ENCODE results near the gene INSR. TPM values are rescaled to one million over a fixed set of nuclear protein-coding genes. Genes with fewer than 3 reads are reported as not detected.

INSR gene
- total RNA-seq, 1 donor = 44.2 TPM

DNA sequence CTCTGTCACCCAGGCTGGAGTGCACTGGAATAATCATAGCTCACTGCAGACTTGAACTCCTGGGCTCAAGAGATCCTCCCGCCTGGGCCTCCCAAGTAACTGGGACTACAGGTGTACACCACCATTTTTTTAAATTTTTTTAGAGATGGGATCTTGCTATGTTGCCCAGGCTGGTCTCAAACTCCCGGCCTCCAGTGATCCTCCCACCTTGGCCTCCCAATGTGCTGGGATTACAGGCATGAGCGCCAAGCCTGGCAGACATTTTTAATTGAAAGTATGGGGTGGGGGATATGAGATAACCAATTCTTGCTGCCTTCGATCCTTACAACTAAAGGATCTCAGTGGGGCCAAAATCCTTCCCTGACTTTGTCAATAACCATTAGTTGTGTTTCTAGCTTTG is 132.9 kb downstream of the INSR start:
- Histone ChIP-seq H3K36me3 (ENCODE audit: insufficient read depth, low read length) (no peaks in the 10 kb centered on the region), H3K79me2 (ENCODE audit: insufficient read depth, low read length) (no peaks in the 10 kb centered on the region), H3K4me2 (ENCODE audit: insufficient read depth, low read length) (no peak overlapping the region), H2AFZ (ENCODE audit: low read length) (no peak overlapping the region), H3K9me3 (ENCODE audit: low read depth, low read length) (no peaks in the 10 kb centered on the region), H3K27me3 (ENCODE audit: insufficient read depth, low read length) (no peaks in the 10 kb centered on the region), H3K4me1 (ENCODE audit: insufficient read depth, low read length) (peaks cover 9% of the 10 kb centered on the region), H3K4me3 (ENCODE audit: insufficient read depth, low read length) (no peak overlapping the region), H3K27ac (ENCODE audit: low read depth, low read length) (no peak overlapping the region), H4K20me1 (ENCODE audit: insufficient read depth, low read length) (no peaks in the 10 kb centered on the region)
- no peak for DNase-seq (ENCODE audit: insufficient read length, low spot score, missing footprints)
- TF ChIP-seq, protein P1, sequence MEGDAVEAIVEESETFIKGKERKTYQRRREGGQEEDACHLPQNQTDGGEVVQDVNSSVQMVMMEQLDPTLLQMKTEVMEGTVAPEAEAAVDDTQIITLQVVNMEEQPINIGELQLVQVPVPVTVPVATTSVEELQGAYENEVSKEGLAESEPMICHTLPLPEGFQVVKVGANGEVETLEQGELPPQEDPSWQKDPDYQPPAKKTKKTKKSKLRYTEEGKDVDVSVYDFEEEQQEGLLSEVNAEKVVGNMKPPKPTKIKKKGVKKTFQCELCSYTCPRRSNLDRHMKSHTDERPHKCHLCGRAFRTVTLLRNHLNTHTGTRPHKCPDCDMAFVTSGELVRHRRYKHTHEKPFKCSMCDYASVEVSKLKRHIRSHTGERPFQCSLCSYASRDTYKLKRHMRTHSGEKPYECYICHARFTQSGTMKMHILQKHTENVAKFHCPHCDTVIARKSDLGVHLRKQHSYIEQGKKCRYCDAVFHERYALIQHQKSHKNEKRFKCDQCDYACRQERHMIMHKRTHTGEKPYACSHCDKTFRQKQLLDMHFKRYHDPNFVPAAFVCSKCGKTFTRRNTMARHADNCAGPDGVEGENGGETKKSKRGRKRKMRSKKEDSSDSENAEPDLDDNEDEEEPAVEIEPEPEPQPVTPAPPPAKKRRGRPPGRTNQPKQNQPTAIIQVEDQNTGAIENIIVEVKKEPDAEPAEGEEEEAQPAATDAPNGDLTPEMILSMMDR (IDR thresholded peaks at IDR 0.05; ENCODE audit: extremely low read depth, low read depth, low read length) = no peak

DNA sequence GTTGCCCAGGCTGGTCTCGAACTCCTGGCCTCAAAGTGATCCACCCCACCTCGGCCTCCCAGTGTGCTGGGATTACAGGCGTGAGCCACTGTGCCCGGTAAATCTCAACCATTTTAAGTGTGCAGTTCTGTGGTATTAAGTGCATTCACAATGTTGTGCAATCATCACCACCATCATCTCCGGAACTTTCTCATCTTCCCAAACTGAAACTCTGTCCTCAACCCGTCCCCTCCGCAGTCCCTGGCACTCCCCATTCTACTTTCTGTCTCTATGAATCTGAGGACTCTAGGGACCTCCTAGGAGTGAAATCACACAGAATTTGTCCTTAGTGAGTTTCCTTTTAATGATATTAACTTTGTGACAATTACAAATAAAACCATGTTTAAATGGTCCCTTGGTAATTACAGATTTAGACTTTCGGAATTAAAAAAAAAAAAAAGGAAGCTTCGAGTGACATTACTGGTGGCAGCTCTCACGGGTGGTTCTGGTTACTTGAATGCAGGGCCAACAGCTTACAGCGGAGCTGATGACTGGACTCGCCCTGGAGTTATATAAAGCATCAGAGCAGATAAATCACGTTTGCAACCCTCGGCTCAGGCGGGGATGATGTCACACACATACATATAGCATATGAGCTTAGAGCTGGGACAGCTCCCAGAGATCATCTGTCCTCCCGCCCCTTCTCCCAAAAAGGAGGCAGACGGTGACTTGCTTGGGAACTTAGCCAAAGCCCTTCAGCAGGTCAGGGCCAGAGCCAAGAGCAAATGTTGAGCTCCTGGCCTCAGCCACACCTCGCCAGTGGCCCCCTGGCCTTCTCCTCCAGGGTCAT is 134.9 kb downstream of the INSR start:
- H3K9me3 ChIP-seq (ENCODE audit: low read depth, low read length) = no peaks in the 10 kb centered on the region
- peaks cover 9% of the 10 kb centered on the region for H3K4me1 ChIP-seq (ENCODE audit: insufficient read depth, low read length)
- H2AFZ ChIP-seq (ENCODE audit: low read length) = peak overlapping the region; percentile 77
- TF ChIP-seq, protein P1 (IDR thresholded peaks at IDR 0.05; ENCODE audit: extremely low read depth, low read depth, low read length) = no peak
- H3K79me2 ChIP-seq (ENCODE audit: insufficient read depth, low read length) = no peaks in the 10 kb centered on the region
- no peaks in the 10 kb centered on the region for H4K20me1 ChIP-seq (ENCODE audit: insufficient read depth, low read length)
- peak overlapping the region; percentile 94 for H3K27ac ChIP-seq (ENCODE audit: low read depth, low read length)
- peak; percentile 89 for DNase-seq (ENCODE audit: insufficient read length, low spot score, missing footprints)
- no peaks in the 10 kb centered on the region for H3K36me3 ChIP-seq (ENCODE audit: insufficient read depth, low read length)
- H3K4me3 ChIP-seq (ENCODE audit: insufficient read depth, low read length) = peak overlapping the region; percentile 57
- H3K27me3 ChIP-seq (ENCODE audit: insufficient read depth, low read length) = no peaks in the 10 kb centered on the region
- H3K4me2 ChIP-seq (ENCODE audit: insufficient read depth, low read length) = peak overlapping the region; percentile 79

DNA sequence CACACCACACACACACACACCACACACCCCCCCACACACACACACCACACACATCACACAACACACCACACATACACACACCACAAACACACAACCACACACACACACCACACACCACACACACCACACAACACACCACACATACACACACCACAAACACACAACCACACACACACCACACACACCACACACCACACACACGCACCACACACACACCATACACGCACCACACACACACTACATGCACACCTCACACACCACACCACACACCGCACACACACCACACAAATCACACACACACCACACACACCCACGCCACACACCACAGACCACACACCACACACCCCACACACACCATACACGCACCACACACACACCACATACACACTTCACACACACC is 141.2 kb downstream of the INSR start:
- DNase-seq (ENCODE audit: insufficient read length, low spot score, missing footprints) = no peak
- H3K4me1 ChIP-seq (ENCODE audit: insufficient read depth, low read length) = no peaks in the 10 kb centered on the region
- no peak overlapping the region for H3K4me2 ChIP-seq (ENCODE audit: insufficient read depth, low read length)
- TF ChIP-seq, protein P1 (IDR thresholded peaks at IDR 0.05; ENCODE audit: extremely low read depth, low read depth, low read length) = no peak
- H3K36me3 ChIP-seq (ENCODE audit: insufficient read depth, low read length) = no peaks in the 10 kb centered on the region
- no peak overlapping the region for H3K27ac ChIP-seq (ENCODE audit: low read depth, low read length)
- H3K79me2 ChIP-seq (ENCODE audit: insufficient read depth, low read length) = no peaks in the 10 kb centered on the region
- H3K4me3 ChIP-seq (ENCODE audit: insufficient read depth, low read length) = no peak overlapping the region
- H4K20me1 ChIP-seq (ENCODE audit: insufficient read depth, low read length) = no peaks in the 10 kb centered on the region
- no peaks in the 10 kb centered on the region for H3K27me3 ChIP-seq (ENCODE audit: insufficient read depth, low read length)
- H2AFZ ChIP-seq (ENCODE audit: low read length) = no peak overlapping the region
- no peaks in the 10 kb centered on the region for H3K9me3 ChIP-seq (ENCODE audit: low read depth, low read length)

DNA sequence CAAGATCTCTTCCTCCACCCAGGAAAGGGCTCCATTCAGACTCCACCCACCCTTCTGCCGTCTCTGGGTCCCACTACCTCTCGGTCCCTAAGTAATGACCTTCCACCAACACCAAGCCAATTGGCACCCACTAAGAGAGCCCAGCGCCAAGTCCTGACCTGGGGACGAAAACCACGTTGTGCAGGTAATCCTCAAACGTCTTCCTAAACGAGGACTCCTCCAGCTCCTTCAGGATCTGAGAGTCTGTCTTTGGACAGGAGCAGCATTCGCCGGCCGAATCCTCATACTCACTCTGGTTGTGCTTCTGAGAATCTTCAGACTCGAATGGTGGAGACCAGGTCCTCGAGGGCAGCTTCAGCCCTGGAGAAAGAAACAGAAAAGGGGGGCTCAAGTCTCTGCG is 141.6 kb downstream of the INSR start:
- Histone ChIP-seq H3K79me2 (ENCODE audit: insufficient read depth, low read length) (no peaks in the 10 kb centered on the region), H3K27me3 (ENCODE audit: insufficient read depth, low read length) (no peaks in the 10 kb centered on the region), H3K27ac (ENCODE audit: low read depth, low read length) (no peak overlapping the region), H3K36me3 (ENCODE audit: insufficient read depth, low read length) (no peaks in the 10 kb centered on the region), H3K4me1 (ENCODE audit: insufficient read depth, low read length) (no peaks in the 10 kb centered on the region), H3K4me2 (ENCODE audit: insufficient read depth, low read length) (no peak overlapping the region), H4K20me1 (ENCODE audit: insufficient read depth, low read length) (no peaks in the 10 kb centered on the region), H2AFZ (ENCODE audit: low read length) (no peak overlapping the region), H3K9me3 (ENCODE audit: low read depth, low read length) (no peaks in the 10 kb centered on the region), H3K4me3 (ENCODE audit: insufficient read depth, low read length) (no peak overlapping the region)
- peak; percentile 52 for DNase-seq (ENCODE audit: insufficient read length, low spot score, missing footprints)
- TF ChIP-seq, protein P1 (IDR thresholded peaks at IDR 0.05; ENCODE audit: extremely low read depth, low read depth, low read length) = no peak
